NT2/D1 (cell line): ENCODE measurements around the gene C19orf38.

Experiments used
- DNase-seq: peaks from one replicate; pipeline ENCODE4 v3.0.0-alpha.2; 2011; ENCODE audit warnings: low read depth, low spot score
- H3K27me3 ChIP-seq: 2 replicates; pipeline ENCODE4 v1.6.0; 2011; ENCODE audit warnings: mild to moderate bottlenecking; ENCODE audit not compliant: insufficient read length, insufficient read depth
- H3K36me3 ChIP-seq: 2 replicates; pipeline ENCODE4 v1.6.1; 2011; ENCODE audit warnings: mild to moderate bottlenecking, low read length, mixed read lengths; ENCODE audit not compliant: insufficient read depth, insufficient read length
- H3K4me1 ChIP-seq: 2 replicates; pipeline ENCODE4 v1.5.1; 2011; ENCODE audit not compliant: insufficient read depth, insufficient read length
- H3K4me3 ChIP-seq: 2 replicates; pipeline ENCODE4 v1.5.1; 2011; ENCODE audit warnings: low read depth; ENCODE audit not compliant: insufficient read length
- H3K9ac ChIP-seq: 2 replicates; pipeline ENCODE4 v1.6.0; 2011; ENCODE audit warnings: low read depth; ENCODE audit not compliant: insufficient read length
- H3K9me3 ChIP-seq: 2 replicates; pipeline ENCODE4 v1.5.1; 2011; ENCODE audit warnings: mild to moderate bottlenecking, low read length; ENCODE audit not compliant: insufficient read depth
- SUZ12 ChIP-seq: IDR thresholded peaks from 2 replicates; pipeline ENCODE4 v1.6.1; 2011; ENCODE audit not compliant: insufficient read length, insufficient read depth; ENCODE audit errors: extremely low read depth
- YY1 ChIP-seq: IDR thresholded peaks from 2 replicates; pipeline ENCODE4 v1.6.1; 2011; ENCODE audit not compliant: insufficient read length, insufficient read depth
- ZNF274 ChIP-seq: IDR thresholded peaks from 2 replicates; pipeline ENCODE4 v1.6.1; 2011; ENCODE audit warnings: mild to moderate bottlenecking, low read depth, low read length

The C19orf38 gene

GRCh38 chr19:10828981-10829821 lies 19.0 kb upstream of the C19orf38 start:
- Histone ChIP-seq H3K4me1 (peaks cover 7% of the 10 kb centered on the region), H3K27me3 (no peaks in the 10 kb centered on the region), H3K9me3 (no peaks in the 10 kb centered on the region), H3K4me3 (no peak overlapping the region), H3K36me3 (peaks cover 84% of the 10 kb centered on the region), H3K9ac (no peak overlapping the region)
- no peak for DNase-seq
- TF ChIP-seq SUZ12: no peak
- TF ChIP-seq ZNF274: no peak
- no peak for TF ChIP-seq YY1

- Histone ChIP-seq H3K36me3 (peaks cover 81% of the 10 kb centered on the region), H3K9me3 (no peaks in the 10 kb centered on the region), H3K4me3 (no peak overlapping the region), H3K4me1 (peaks cover 8% of the 10 kb centered on the region), H3K27me3 (no peaks in the 10 kb centered on the region), H3K9ac (no peak overlapping the region)
- TF ChIP-seq ZNF274 (no peak), SUZ12 (no peak), YY1 (no peak)
- DNase-seq: no peak
Measured at GRCh38 chr19:10829967-10830366, 18.2 kb upstream of the C19orf38 start.

GRCh38 chr19:10830370-10830769 lies 17.8 kb upstream of the C19orf38 start:
- Histone ChIP-seq H3K4me3 (no peak overlapping the region), H3K9me3 (no peaks in the 10 kb centered on the region), H3K4me1 (peaks cover 11% of the 10 kb centered on the region), H3K9ac (peak overlapping the region; percentile 50), H3K36me3 (peaks cover 81% of the 10 kb centered on the region), H3K27me3 (no peaks in the 10 kb centered on the region)
- TF ChIP-seq ZNF274 (no peak), SUZ12 (no peak), YY1 (no peak)
- no peak for DNase-seq

- DNase-seq: no peak
- no peaks in the 10 kb centered on the region for H3K27me3 ChIP-seq
- H3K9me3 ChIP-seq: no peaks in the 10 kb centered on the region
- H3K9ac ChIP-seq: no peak overlapping the region
- H3K4me1 ChIP-seq: peaks cover 11% of the 10 kb centered on the region
- TF ChIP-seq ZNF274 (no peak), SUZ12 (no peak), YY1 (no peak)
- H3K4me3 ChIP-seq: no peak overlapping the region
- H3K36me3 ChIP-seq: peaks cover 75% of the 10 kb centered on the region
Measured at GRCh38 chr19:10830931-10831779, 17.1 kb upstream of the C19orf38 start.

- peaks cover 64% of the 10 kb centered on the region for H3K36me3 ChIP-seq
- H3K4me1 ChIP-seq: peaks cover 17% of the 10 kb centered on the region
- TF ChIP-seq SUZ12: no peak
- no peak for TF ChIP-seq YY1
- TF ChIP-seq ZNF274: no peak
- H3K9ac ChIP-seq: no peak overlapping the region
- no peaks in the 10 kb centered on the region for H3K27me3 ChIP-seq
- peaks cover 8% of the 10 kb centered on the region; the same call in 1 of the 2 replicates for H3K9me3 ChIP-seq
- DNase-seq: no peak
- H3K4me3 ChIP-seq: no peak overlapping the region
Measured at GRCh38 chr19:10831987-10832938, 16.0 kb upstream of the C19orf38 start.

GRCh38 chr19:10832939-10833296 lies 15.3 kb upstream of the C19orf38 start:
- DNase-seq: no peak
- H3K4me1 ChIP-seq: peaks cover 17% of the 10 kb centered on the region
- no peak overlapping the region for H3K4me3 ChIP-seq
- TF ChIP-seq ZNF274: no peak
- peaks cover 64% of the 10 kb centered on the region for H3K36me3 ChIP-seq
- H3K27me3 ChIP-seq: no peaks in the 10 kb centered on the region
- H3K9me3 ChIP-seq: peaks cover 8% of the 10 kb centered on the region; the same call in 1 of the 2 replicates
- H3K9ac ChIP-seq: no peak overlapping the region
